CD4-positive, alpha-beta T cell (primary cell): ENCODE measurements around the gene MANEAL. TPM values are rescaled to one million over a fixed set of nuclear protein-coding genes. Genes with fewer than 3 reads are reported as not detected.

ENCODE experiments used
- ATAC-seq: fragments of 200-7000 bp; cut with Tn5 transposase; one replicate; pipeline ENCODE4 v1.10.0; 2022; ENCODE audit warnings: mild to moderate bottlenecking; ENCODE audit not compliant: poor library complexity
- CTCF ChIA-PET: fragments of 350-600 bp; sonication (Branson Sonifier 250); formaldehyde crosslinking; loops from one replicate; lab custom pipeline; 2021; ENCODE audit warnings: antibody characterized with exemption, inconsistent platforms; lab: Charles Lee
- POLR2A ChIA-PET: fragments of 350-600 bp; sonication (Branson Sonifier 250); formaldehyde crosslinking; loops from one replicate; lab custom pipeline; 2021; ENCODE audit warnings: antibody characterized with exemption, inconsistent platforms; lab: Charles Lee
- DNase-seq, 14 experiments: peaks; one replicate each; pipeline ENCODE4 v3.0.0-alpha.2; 2013 to 2020; ENCODE audit warnings: mixed read lengths in 2 of 14
- H3K27ac ChIP-seq, 2 donors: one replicate each; pipeline versions ENCODE4 v1.5.1 to v1.7.0; 2013; ENCODE audit warnings: low read length in 2 of 2, low read depth in 1 of 2, mild to moderate bottlenecking in 1 of 2
- H3K27me3 ChIP-seq, 2 experiments: 1 replicate in 1 of 2; 2 replicates in 1 of 2; pipeline versions ENCODE4 v1.6.1 to v1.7.0; 2013; ENCODE audit warnings: low read length in 2 of 2, control low read depth in 1 of 2, mild to moderate bottlenecking in 1 of 2, moderate library complexity in 1 of 2; ENCODE audit not compliant: insufficient read depth in 2 of 2, control insufficient read depth in 1 of 2
- H3K36me3 ChIP-seq: one replicate; pipeline ENCODE4 v1.6.1; 2013; ENCODE audit warnings: low read length, control low read depth; ENCODE audit not compliant: insufficient read depth
- H3K4me1 ChIP-seq: one replicate; pipeline ENCODE4 v1.6.1; 2013; ENCODE audit warnings: low read length, control low read depth; ENCODE audit not compliant: insufficient read depth
- H3K4me3 ChIP-seq: one replicate; pipeline ENCODE4 v1.5.1; 2013; ENCODE audit warnings: mild to moderate bottlenecking, low read length, moderate library complexity
- H3K9me3 ChIP-seq, 2 experiments: 1 replicate in 1 of 2; 2 replicates in 1 of 2; pipeline versions ENCODE4 v1.6.1 to v1.7.0; 2013; ENCODE audit warnings: low read length in 2 of 2, mild to moderate bottlenecking in 2 of 2, control low read depth in 1 of 2, moderate library complexity in 1 of 2; ENCODE audit not compliant: control insufficient read depth in 1 of 2, insufficient read depth in 1 of 2
- H3K27ac Mint-ChIP-seq: one replicate; pipeline ENCODE4 v1.8.0; 2020; ENCODE audit warnings: mixed read lengths
- H3K27me3 Mint-ChIP-seq: one replicate; pipeline ENCODE4 v1.8.0; 2021; ENCODE audit warnings: mixed read lengths
- H3K36me3 Mint-ChIP-seq: one replicate; pipeline ENCODE4 v1.8.0; 2021; ENCODE audit warnings: low read depth, mixed read lengths
- H3K4me1 Mint-ChIP-seq: one replicate; pipeline ENCODE4 v1.8.0; 2021; ENCODE audit warnings: low read depth, mixed read lengths
- H3K4me3 Mint-ChIP-seq: one replicate; pipeline ENCODE4 v1.8.0; 2020; ENCODE audit warnings: mild to moderate bottlenecking, mixed read lengths
- H3K9me3 Mint-ChIP-seq: one replicate; pipeline ENCODE4 v1.8.0; 2020; ENCODE audit warnings: mixed read lengths
- intact Hi-C, 2 experiments: fragments of 100-400 bp; cut with DNase I in 1 of 2; cut with micrococcal nuclease in 1 of 2; formaldehyde crosslinking; loops; one replicate each; pipeline versions ENCODE4 v1.15.1 to v1.9.0; 2023 to 2025; cut with DNase I, micrococcal nuclease
- total RNA-seq, 174 experiments: library from RNA in 2 of 174; stranded (reverse) in 2 of 174; gene quantifications; one replicate each; pipeline ENCODE4 v1.2.3 and lab custom pipeline; 2021 to 2026
- TF ChIP-seq, protein P1 (sequence below): fragments of 200-600 bp; IDR thresholded peaks from one replicate; pipeline ENCODE4 v1.8.0; 2022; ENCODE audit warnings: antibody characterized with exemption, mild to moderate bottlenecking

MANEAL gene
- total RNA-seq, 2 experiments from 2014 or later = 0.33 to 0.53 TPM

DNA sequence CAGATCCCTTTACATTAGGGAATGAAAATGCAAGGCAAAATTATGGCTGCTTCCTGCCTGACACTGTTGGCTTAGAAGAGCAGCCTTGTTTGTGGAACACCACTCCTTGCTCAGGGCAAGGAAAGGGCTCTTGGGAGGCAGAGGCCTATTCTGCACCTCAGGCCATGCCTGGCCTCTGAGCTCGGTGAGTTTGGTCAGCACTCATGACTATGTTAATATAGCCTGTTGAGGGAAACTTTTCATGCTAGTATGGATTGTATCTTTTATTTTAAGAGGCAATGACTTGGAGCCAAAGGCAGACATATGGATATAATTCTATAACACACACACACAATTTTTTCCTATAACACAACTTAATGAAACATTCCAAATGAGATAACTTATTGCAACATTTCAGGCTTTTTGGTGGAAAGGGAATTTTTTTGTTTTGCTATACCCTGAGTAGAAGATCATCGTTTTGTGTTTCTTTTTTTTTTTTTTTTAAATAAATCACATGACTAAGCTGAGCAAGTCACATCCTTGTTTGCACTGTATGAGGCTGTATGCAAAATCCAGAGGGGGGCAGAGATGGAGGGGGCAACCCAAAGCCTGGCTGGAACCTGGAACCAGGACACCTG lies 20.0 kb downstream of the MANEAL start:
- peaks cover 54% of the 10 kb centered on the region for H3K36me3 Mint-ChIP-seq
- CTCF ChIA-PET = no interaction called here
- no peaks in the 10 kb centered on the region for H3K27me3 Mint-ChIP-seq
- ATAC-seq (no peak), DNase-seq (no peak)
- no peaks in the 10 kb centered on the region for H3K9me3 ChIP-seq
- H3K4me1 ChIP-seq = peaks cover 11% of the 10 kb centered on the region
- no peak overlapping the region for H3K27ac ChIP-seq
- intact Hi-C loops = no loop called here
- H3K4me3 ChIP-seq = no peak overlapping the region
- H3K9me3 Mint-ChIP-seq = no peaks in the 10 kb centered on the region
- no peak overlapping the region for H3K4me3 Mint-ChIP-seq
- no peaks in the 10 kb centered on the region for H3K27me3 ChIP-seq
- H3K4me1 Mint-ChIP-seq = peaks cover 17% of the 10 kb centered on the region
- peaks cover 29% of the 10 kb centered on the region for H3K36me3 ChIP-seq
- H3K27ac Mint-ChIP-seq = no peak overlapping the region
- TF ChIP-seq, protein P1, sequence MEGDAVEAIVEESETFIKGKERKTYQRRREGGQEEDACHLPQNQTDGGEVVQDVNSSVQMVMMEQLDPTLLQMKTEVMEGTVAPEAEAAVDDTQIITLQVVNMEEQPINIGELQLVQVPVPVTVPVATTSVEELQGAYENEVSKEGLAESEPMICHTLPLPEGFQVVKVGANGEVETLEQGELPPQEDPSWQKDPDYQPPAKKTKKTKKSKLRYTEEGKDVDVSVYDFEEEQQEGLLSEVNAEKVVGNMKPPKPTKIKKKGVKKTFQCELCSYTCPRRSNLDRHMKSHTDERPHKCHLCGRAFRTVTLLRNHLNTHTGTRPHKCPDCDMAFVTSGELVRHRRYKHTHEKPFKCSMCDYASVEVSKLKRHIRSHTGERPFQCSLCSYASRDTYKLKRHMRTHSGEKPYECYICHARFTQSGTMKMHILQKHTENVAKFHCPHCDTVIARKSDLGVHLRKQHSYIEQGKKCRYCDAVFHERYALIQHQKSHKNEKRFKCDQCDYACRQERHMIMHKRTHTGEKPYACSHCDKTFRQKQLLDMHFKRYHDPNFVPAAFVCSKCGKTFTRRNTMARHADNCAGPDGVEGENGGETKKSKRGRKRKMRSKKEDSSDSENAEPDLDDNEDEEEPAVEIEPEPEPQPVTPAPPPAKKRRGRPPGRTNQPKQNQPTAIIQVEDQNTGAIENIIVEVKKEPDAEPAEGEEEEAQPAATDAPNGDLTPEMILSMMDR = no peak
- POLR2A ChIA-PET = no interaction called here

DNA sequence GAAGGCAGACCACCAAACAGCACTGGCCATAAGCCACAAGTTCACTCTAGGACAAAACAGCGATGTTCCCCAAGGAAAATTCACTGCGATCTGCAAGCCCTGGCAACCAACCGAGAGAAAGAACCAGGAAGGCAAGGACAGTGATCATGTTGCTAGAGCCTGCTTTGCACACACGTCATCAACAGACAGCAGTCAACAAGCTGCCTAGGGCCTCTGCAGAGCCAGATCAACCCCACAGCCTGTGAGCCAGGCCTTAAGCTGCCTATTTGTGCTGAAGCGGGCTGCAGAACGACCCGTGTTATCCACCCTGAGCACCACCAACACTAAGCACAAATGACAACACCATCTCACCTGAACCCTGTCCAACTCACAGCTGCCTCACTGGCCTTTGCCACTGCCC lies 20.6 kb downstream of the MANEAL start:
- intact Hi-C loops = no loop called here
- no peak overlapping the region for H3K27ac Mint-ChIP-seq
- no peaks in the 10 kb centered on the region for H3K9me3 ChIP-seq
- peaks cover 5% of the 10 kb centered on the region for H3K4me1 ChIP-seq
- ChIA-PET CTCF (no interaction called here), POLR2A (no interaction called here)
- no peak for ATAC-seq
- H3K4me3 Mint-ChIP-seq = no peak overlapping the region
- no peak for DNase-seq
- H3K36me3 ChIP-seq = peaks cover 29% of the 10 kb centered on the region
- H3K27ac ChIP-seq = no peak overlapping the region
- H3K9me3 Mint-ChIP-seq = no peaks in the 10 kb centered on the region
- H3K36me3 Mint-ChIP-seq = peaks cover 49% of the 10 kb centered on the region
- no peaks in the 10 kb centered on the region for H3K27me3 ChIP-seq
- H3K4me1 Mint-ChIP-seq = peaks cover 11% of the 10 kb centered on the region
- H3K4me3 ChIP-seq = no peak overlapping the region
- TF ChIP-seq, protein P1 = no peak
- H3K27me3 Mint-ChIP-seq = no peaks in the 10 kb centered on the region

DNA sequence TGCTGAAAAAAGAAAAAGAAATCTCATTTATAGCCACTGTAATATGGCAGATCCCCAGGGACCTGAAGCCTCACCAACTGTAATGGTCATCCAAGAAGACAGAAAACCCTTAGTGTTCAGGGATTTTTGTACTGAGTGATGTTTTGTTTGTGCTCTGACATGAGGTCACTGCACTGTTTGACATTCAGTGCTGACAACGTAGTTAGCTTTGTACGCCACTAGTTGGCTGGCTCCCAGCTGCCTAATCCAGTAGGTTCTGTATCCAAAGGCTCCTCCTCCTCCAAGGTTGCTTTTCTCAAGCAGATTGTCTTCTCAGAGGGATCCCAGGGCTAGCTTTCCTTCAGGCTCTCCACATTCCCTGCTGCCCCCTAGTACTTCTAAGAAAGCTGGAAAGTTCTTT lies 23.8 kb downstream of the MANEAL start:
- CTCF ChIA-PET = interaction anchor here (0.5 to 1.7 kb wide), 2 partner anchors 42 to 226 kb away, joined by 3 to 4 read pairs; partner anchors contain the start of gene MTF1
- Histone ChIP-seq H3K27ac (no peak overlapping the region), H3K36me3 (peaks cover 52% of the 10 kb centered on the region), H3K9me3 (no peaks in the 10 kb centered on the region), H3K4me3 (no peak overlapping the region), H3K4me1 (no peaks in the 10 kb centered on the region), H3K27me3 (no peaks in the 10 kb centered on the region)
- POLR2A ChIA-PET = interaction anchor here (0.6 to 1.0 kb wide), 2 partner anchors 9 to 33 kb away, joined by 3 to 4 read pairs; partner anchors contain the start of gene YRDC
- peaks cover 66% of the 10 kb centered on the region for H3K36me3 Mint-ChIP-seq
- no peak for ATAC-seq
- TF ChIP-seq, protein P1 = no peak
- no peak for DNase-seq
- H3K4me3 Mint-ChIP-seq = no peak overlapping the region
- no peaks in the 10 kb centered on the region for H3K9me3 Mint-ChIP-seq
- no peaks in the 10 kb centered on the region for H3K27me3 Mint-ChIP-seq
- no peak overlapping the region for H3K27ac Mint-ChIP-seq
- intact Hi-C loops = no loop called here
- no peaks in the 10 kb centered on the region for H3K4me1 Mint-ChIP-seq
